HepG2 (cell line): ENCODE measurements around the gene IL3. TPM values are rescaled to one million over a fixed set of nuclear protein-coding genes. Genes with fewer than 3 reads are reported as not detected.
A peak's percentile ranks its signal among the peaks of the same experiment; 100 is the strongest.

ENCODE experiments used
- ATAC-seq: fragments of 200-7000 bp; cut with Tn5 transposase; 3 replicates; pipeline ENCODE4 v1.9.1; 2020; ENCODE audit warnings: mild to moderate bottlenecking, moderate library complexity
- BruUV-seq: library from RNA; stranded (reverse); fragments of 400-500 nt; replicated peaks from 2 replicates; lab custom pipeline; 2021; lab: Mats Ljungman, UMichigan
- CTCF ChIA-PET: fragments of 300-600 bp; formaldehyde crosslinking; extraction: SDS; loops from one replicate; lab custom pipeline; 2021; ENCODE audit warnings: low total read pairs, inconsistent platforms, low intra/inter-chr PET ratio; lab: Yijun Ruan, JAX
- POLR2A ChIA-PET: fragments of 350-600 bp; sonication (Branson Sonifier 250); formaldehyde crosslinking; loops from one replicate; lab custom pipeline; 2020; ENCODE audit warnings: antibody characterized with exemption, inconsistent platforms; lab: Yijun Ruan, JAX
- DNase-seq: peaks from one replicate; pipeline ENCODE4 v3.0.0-alpha.2; 2015; ENCODE audit warnings: low spot score
- FAIRE-seq: peaks from 3 replicates; lab custom pipeline; 2011; peaks lifted over from hg19 to GRCh38; lab: Jason Lieb, UNC
- H2AFZ ChIP-seq: one replicate; pipeline ENCODE4 v1.6.1; 2011; ENCODE audit warnings: low read length, inconsistent platforms
- H3K27ac ChIP-seq: fragments of 300-600 bp; 3 replicates; pipeline ENCODE4 v1.8.0; 2011; ENCODE audit warnings: mixed run types, mild to moderate bottlenecking, mixed read lengths, low read length, inconsistent platforms; ENCODE audit not compliant: insufficient read depth; ENCODE audit errors: extremely low read length
- H3K27me3 ChIP-seq, 2 experiments: fragments of 200-600 bp in 1 of 2; 2 replicates in 1 of 2; 3 replicates in 1 of 2; pipeline versions ENCODE4 v1.6.0 to v1.8.0; 2011; ENCODE audit warnings: low read length in 2 of 2, mild to moderate bottlenecking in 2 of 2, moderate library complexity in 2 of 2, inconsistent platforms in 1 of 2; ENCODE audit not compliant: insufficient read depth in 2 of 2, control insufficient read depth in 1 of 2
- H3K36me3 ChIP-seq, 2 experiments: fragments of 200-600 bp in 1 of 2; replicated peaks in 1 of 2; 2 replicates in 1 of 2; 3 replicates in 1 of 2; pipeline versions ENCODE4 v1.5.1 to v1.8.0; 2011; ENCODE audit warnings: low read length in 2 of 2, inconsistent platforms in 1 of 2; ENCODE audit not compliant: insufficient read depth in 2 of 2, control insufficient read depth in 1 of 2
- H3K4me1 ChIP-seq: 2 replicates; pipeline ENCODE4 v1.5.1; 2012; ENCODE audit warnings: low read length, inconsistent platforms; ENCODE audit not compliant: insufficient read depth
- H3K4me2 ChIP-seq: 2 replicates; pipeline ENCODE4 v1.6.0; 2011; ENCODE audit warnings: low read depth, low read length, inconsistent platforms
- H3K4me3 ChIP-seq, 3 experiments: fragments of 200-600 bp in 1 of 3; sonication (generic), shearing (Covaris generic) in 1 of 3; replicated peaks in 1 of 3; 2 replicates each; pipeline ENCODE4 v1.5.1; 2011 to 2016; ENCODE audit warnings: low read length in 3 of 3, inconsistent platforms in 2 of 3, low read depth in 2 of 3, mild to moderate bottlenecking in 2 of 3, control low read depth in 1 of 3, mixed read lengths in 1 of 3; ENCODE audit not compliant: insufficient read depth in 1 of 3
- H3K79me2 ChIP-seq: one replicate; pipeline ENCODE4 v1.6.1; 2011; ENCODE audit warnings: low read length, inconsistent platforms; ENCODE audit not compliant: insufficient read depth
- H3K9ac ChIP-seq: 2 replicates; pipeline ENCODE4 v1.6.0; 2011; ENCODE audit warnings: mild to moderate bottlenecking, low read depth, low read length, inconsistent platforms; ENCODE audit not compliant: insufficient read depth
- H3K9me3 ChIP-seq: 2 replicates; pipeline ENCODE4 v1.5.1; 2012; ENCODE audit warnings: mild to moderate bottlenecking, low read length
- H4K20me1 ChIP-seq: 2 replicates; pipeline ENCODE4 v1.6.0; 2011; ENCODE audit warnings: inconsistent platforms, mild to moderate bottlenecking, low read length, moderate library complexity; ENCODE audit not compliant: insufficient read depth
- ERF ChIP-seq: IDR thresholded peaks from 2 replicates; pipeline ENCODE4 v1.6.1; 2018; ENCODE audit warnings: missing biosample characterization, missing genetic modification reagents
- KDM1A ChIP-seq: IDR thresholded peaks from 2 replicates; pipeline ENCODE4 v1.6.1; 2016; ENCODE audit warnings: missing compliant biosample characterization
- KDM3A ChIP-seq: IDR thresholded peaks from 2 replicates; pipeline ENCODE4 v1.6.1; 2018; ENCODE audit warnings: low read depth, missing compliant biosample characterization
- KLF11 ChIP-seq: IDR thresholded peaks from 2 replicates; pipeline ENCODE4 v1.6.1; 2016; ENCODE audit warnings: missing compliant biosample characterization
- MAFF ChIP-seq: IDR thresholded peaks from 2 replicates; pipeline ENCODE4 v1.6.1; 2011; ENCODE audit warnings: low read depth, low read length, improper control_type of control experiment
- MAFK ChIP-seq, 2 experiments: IDR thresholded peaks in 1 of 2; conservative IDR thresholded peaks in 1 of 2; 2 replicates each; pipeline ENCODE4 v1.6.1; 2011; ENCODE audit warnings: improper control_type of control experiment in 2 of 2, low read length in 2 of 2
- NFATC3 ChIP-seq: sonication (generic); formaldehyde crosslinking; IDR thresholded peaks from 2 replicates; pipeline ENCODE4 v1.5.1; 2020; ENCODE audit warnings: mild to moderate bottlenecking, missing genetic modification reagents
- PLRG1 ChIP-seq: fragments of 450-650 bp; conservative IDR thresholded peaks from 2 replicates; pipeline ENCODE4 v1.6.1; 2016
- PTBP1 ChIP-seq: fragments of 200-400 bp; formaldehyde crosslinking; IDR thresholded peaks from 2 replicates; pipeline ENCODE4 v1.6.1; 2018; ENCODE audit warnings: low read length, low read depth; ENCODE audit not compliant: poor library complexity, severe bottlenecking
- ZNF354B ChIP-seq: sonication (generic); formaldehyde crosslinking; IDR thresholded peaks from 2 replicates; pipeline ENCODE4 v1.8.0; 2022; ENCODE audit warnings: mild to moderate bottlenecking, missing genetic modification reagents
- ZNF451 ChIP-seq: sonication (generic); formaldehyde crosslinking; IDR thresholded peaks from 2 replicates; pipeline ENCODE4 v1.5.0; 2020; ENCODE audit warnings: mild to moderate bottlenecking, missing genetic modification reagents
- ZNF816 ChIP-seq: sonication (generic); formaldehyde crosslinking; IDR thresholded peaks from 2 replicates; pipeline ENCODE4 v1.8.0; 2022; ENCODE audit warnings: missing genetic modification reagents, mild to moderate bottlenecking, borderline replicate concordance
- WGBS: methylation state at CpG from one replicate; pipeline ENCODE4 v1.1.6; 2017; ENCODE audit warnings: low lambda C conversion rate; 5-methylcytosine and 5-hydroxymethylcytosine counted together
- in situ Hi-C: cut with HindIII; loops from 2 replicates; pipeline ENCODE4 v1.10.0; 2017; ENCODE audit warnings: low pct_unique_long_range_greater_than_20kb; ENCODE audit not compliant: extremely low pct_ligation_motif_present
- intact Hi-C: fragments of 100-400 bp; cut with micrococcal nuclease; formaldehyde crosslinking; loops from one replicate; pipeline ENCODE4 v1.10.0; 2022; ENCODE audit not compliant: unreplicated experiment
- polyA plus RNA-seq, 8 experiments: library from polyadenylated mRNA; depleted of rRNA in 3 of 8; stranded (reverse) in 7 of 8; unstranded in 1 of 8; fragments of >200 nt; fragmentation: Illumina TruSeq in 4 of 8; extraction: Trizol in 4 of 8; gene quantifications; 2 replicates each; pipeline versions ENCODE4 v1.2.1 to v1.2.3, GENCODE V29; 2011 to 2016; ENCODE audit warnings: low read depth in 4 of 8, missing spikeins in 1 of 8, mixed read lengths in 1 of 8; ENCODE audit not compliant: insufficient read depth in 1 of 8
- total RNA-seq, 5 experiments: library from RNA; depleted of rRNA; stranded (reverse); fragments of >200 nt; fragmentation: Illumina TruSeq; extraction: Trizol; gene quantifications; 2 replicates each; pipeline ENCODE4 v1.2.3, GENCODE V29; 2016; ENCODE audit warnings: low read depth in 1 of 5
- TF ChIP-seq, protein P1 (sequence below): sonication (generic); formaldehyde crosslinking; IDR thresholded peaks from 2 replicates; pipeline ENCODE4 v1.5.1; 2020; ENCODE audit warnings: mild to moderate bottlenecking, missing genetic modification reagents, borderline replicate concordance
- TF ChIP-seq, protein P2 (sequence below): sonication (generic); formaldehyde crosslinking; conservative IDR thresholded peaks from 2 replicates; pipeline ENCODE4 v1.8.1; 2023; ENCODE audit warnings: missing genetic modification reagents
- TF ChIP-seq, protein P3 (sequence below): sonication (generic); formaldehyde crosslinking; IDR thresholded peaks from 2 replicates; pipeline ENCODE4 v1.4.0; 2020; ENCODE audit warnings: mild to moderate bottlenecking, missing genetic modification reagents, borderline replicate concordance

Gene IL3
- total and polyA plus RNA-seq, 2 of the 13 experiments (the other 11 are each of a cell fraction or from before 2014, with no cell fraction given) = not detected

DNA sequence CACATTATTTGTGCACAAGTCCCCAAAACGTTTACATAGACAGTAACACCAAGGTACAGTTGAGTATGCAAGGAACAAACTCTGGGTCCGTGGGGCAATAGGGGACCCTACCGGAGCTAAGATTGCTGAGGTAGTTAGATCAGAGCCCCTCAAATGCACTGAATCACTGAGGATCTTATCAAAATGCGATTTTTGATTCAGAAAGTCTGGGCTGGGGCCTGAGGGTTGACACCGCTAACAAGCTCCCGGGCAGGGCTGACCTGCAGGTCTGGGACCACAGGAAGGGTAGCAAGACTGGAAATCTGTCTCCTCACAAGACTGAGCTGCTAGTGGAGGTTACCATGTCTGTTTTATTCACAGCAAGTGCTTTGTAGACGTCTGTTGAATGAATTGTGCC lies 1.8 kb upstream of the IL3 start (continued):
- TF ChIP-seq, protein P1, sequence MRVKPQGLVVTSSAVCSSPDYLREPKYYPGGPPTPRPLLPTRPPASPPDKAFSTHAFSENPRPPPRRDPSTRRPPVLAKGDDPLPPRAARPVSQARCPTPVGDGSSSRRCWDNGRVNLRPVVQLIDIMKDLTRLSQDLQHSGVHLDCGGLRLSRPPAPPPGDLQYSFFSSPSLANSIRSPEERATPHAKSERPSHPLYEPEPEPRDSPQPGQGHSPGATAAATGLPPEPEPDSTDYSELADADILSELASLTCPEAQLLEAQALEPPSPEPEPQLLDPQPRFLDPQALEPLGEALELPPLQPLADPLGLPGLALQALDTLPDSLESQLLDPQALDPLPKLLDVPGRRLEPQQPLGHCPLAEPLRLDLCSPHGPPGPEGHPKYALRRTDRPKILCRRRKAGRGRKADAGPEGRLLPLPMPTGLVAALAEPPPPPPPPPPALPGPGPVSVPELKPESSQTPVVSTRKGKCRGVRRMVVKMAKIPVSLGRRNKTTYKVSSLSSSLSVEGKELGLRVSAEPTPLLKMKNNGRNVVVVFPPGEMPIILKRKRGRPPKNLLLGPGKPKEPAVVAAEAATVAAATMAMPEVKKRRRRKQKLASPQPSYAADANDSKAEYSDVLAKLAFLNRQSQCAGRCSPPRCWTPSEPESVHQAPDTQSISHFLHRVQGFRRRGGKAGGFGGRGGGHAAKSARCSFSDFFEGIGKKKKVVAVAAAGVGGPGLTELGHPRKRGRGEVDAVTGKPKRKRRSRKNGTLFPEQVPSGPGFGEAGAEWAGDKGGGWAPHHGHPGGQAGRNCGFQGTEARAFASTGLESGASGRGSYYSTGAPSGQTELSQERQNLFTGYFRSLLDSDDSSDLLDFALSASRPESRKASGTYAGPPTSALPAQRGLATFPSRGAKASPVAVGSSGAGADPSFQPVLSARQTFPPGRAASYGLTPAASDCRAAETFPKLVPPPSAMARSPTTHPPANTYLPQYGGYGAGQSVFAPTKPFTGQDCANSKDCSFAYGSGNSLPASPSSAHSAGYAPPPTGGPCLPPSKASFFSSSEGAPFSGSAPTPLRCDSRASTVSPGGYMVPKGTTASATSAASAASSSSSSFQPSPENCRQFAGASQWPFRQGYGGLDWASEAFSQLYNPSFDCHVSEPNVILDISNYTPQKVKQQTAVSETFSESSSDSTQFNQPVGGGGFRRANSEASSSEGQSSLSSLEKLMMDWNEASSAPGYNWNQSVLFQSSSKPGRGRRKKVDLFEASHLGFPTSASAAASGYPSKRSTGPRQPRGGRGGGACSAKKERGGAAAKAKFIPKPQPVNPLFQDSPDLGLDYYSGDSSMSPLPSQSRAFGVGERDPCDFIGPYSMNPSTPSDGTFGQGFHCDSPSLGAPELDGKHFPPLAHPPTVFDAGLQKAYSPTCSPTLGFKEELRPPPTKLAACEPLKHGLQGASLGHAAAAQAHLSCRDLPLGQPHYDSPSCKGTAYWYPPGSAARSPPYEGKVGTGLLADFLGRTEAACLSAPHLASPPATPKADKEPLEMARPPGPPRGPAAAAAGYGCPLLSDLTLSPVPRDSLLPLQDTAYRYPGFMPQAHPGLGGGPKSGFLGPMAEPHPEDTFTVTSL = no peak
- TF ChIP-seq, protein P2, sequence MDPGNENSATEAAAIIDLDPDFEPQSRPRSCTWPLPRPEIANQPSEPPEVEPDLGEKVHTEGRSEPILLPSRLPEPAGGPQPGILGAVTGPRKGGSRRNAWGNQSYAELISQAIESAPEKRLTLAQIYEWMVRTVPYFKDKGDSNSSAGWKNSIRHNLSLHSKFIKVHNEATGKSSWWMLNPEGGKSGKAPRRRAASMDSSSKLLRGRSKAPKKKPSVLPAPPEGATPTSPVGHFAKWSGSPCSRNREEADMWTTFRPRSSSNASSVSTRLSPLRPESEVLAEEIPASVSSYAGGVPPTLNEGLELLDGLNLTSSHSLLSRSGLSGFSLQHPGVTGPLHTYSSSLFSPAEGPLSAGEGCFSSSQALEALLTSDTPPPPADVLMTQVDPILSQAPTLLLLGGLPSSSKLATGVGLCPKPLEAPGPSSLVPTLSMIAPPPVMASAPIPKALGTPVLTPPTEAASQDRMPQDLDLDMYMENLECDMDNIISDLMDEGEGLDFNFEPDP (CRISPR knock-in tag) = no peak
- TF ChIP-seq ZNF354B = no peak

DNA sequence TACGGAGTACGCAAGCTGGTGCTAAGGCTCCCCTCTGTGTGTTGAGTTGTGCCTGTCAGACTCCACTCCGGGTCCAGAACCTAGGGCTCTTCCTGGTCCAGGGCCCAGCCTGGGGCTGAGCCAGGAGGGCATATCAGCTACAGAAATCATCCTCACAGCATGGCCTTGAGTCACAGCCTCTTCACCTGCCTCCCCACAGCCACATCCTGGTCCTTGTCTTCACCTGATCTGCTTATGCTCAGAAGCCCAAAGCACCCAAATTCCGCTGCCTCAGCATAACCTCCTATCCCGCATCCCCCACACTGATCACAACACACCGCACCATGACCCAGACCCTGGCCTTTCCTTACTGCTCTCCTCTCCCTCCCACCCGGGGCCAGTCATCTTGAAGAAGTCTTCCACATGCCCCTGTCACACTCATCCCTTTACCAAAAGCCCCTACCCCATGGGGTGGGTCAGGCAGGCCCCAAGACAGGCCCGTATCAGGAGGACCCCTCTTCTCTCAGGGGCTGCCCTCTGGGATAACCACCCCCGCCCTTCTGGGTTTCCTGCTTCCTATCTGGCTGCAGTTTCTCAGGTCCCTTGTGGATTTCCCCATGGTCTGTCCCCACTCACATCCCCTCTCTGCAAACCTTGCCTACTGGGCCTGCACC lies 1.3 kb upstream of the IL3 start:
- peaks cover 3 to 11% of the 10 kb centered on the region in 2 experiments; a peak in 2 of 5 replicates for H3K27me3 ChIP-seq
- no peaks in the 10 kb centered on the region for H4K20me1 ChIP-seq
- no peak overlapping the region for H3K9ac ChIP-seq
- CTCF ChIA-PET = no interaction called here
- TF ChIP-seq MAFF = peak; percentile 75
- TF ChIP-seq MAFK (conservative IDR thresholded peaks at IDR 0.05 in 1 of 2, IDR thresholded peaks at IDR 0.05 in 1 of 2; ENCODE audit: low read length in 2 of 2) = peak; percentile 77 to 84
- no peak for TF ChIP-seq ZNF816 (CRISPR knock-in tag)
- TF ChIP-seq ERF (CRISPR knock-in tag) = no peak
- no peak for TF ChIP-seq KDM3A (CRISPR knock-in tag)
- TF ChIP-seq NFATC3 (CRISPR knock-in tag) = no peak
- no peak for TF ChIP-seq PLRG1
- no peak for TF ChIP-seq PTBP1
- no peak for TF ChIP-seq ZNF451 (CRISPR knock-in tag)
- no peak for TF ChIP-seq KDM1A (CRISPR knock-in tag)
- TF ChIP-seq, protein P3, sequence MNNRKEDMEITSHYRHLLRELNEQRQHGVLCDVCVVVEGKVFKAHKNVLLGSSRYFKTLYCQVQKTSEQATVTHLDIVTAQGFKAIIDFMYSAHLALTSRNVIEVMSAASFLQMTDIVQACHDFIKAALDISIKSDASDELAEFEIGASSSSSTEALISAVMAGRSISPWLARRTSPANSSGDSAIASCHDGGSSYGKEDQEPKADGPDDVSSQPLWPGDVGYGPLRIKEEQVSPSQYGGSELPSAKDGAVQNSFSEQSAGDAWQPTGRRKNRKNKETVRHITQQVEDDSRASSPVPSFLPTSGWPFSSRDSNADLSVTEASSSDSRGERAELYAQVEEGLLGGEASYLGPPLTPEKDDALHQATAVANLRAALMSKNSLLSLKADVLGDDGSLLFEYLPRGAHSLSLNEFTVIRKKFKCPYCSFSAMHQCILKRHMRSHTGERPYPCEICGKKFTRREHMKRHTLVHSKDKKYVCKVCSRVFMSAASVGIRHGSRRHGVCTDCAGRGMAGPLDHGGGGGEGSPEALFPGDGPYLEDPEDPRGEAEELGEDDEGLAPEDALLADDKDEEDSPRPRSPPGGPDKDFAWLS (CRISPR knock-in tag) = no peak
- no peak for TF ChIP-seq KLF11 (CRISPR knock-in tag)
- DNase-seq (no peak), ATAC-seq (no peak), FAIRE-seq (no peak)
- H3K4me2 ChIP-seq = no peak overlapping the region
- H3K36me3 ChIP-seq = no peaks in the 10 kb centered on the region
- POLR2A ChIA-PET = no interaction called here
- 46% methylated on average over 9 of the region's 9 CpGs for WGBS
- no peak overlapping the region for H2AFZ ChIP-seq
- H3K4me1 ChIP-seq = peaks cover 9% of the 10 kb centered on the region
- H3K79me2 ChIP-seq = no peaks in the 10 kb centered on the region
- no peaks in the 10 kb centered on the region for H3K9me3 ChIP-seq
- H3K4me3 ChIP-seq = no peak overlapping the region
- no TSS peak for BruUV-seq
- in situ Hi-C loops = no loop called here
- intact Hi-C loops = no loop called here
- no peak overlapping the region for H3K27ac ChIP-seq
